Measurements from ENCODE around the gene PLEKHH2. TPM values are rescaled to one million over a fixed set of nuclear protein-coding genes. Genes with fewer than 3 reads are reported as not detected.

PLEKHH2 gene
- total and polyA plus RNA-seq, 2 of the 13 experiments (the other 11 are each of a cell fraction or from before 2014, with no cell fraction given), result 1.1 to 3.0 TPM

- TF ChIP-seq EP300 (IDR thresholded peaks at IDR 0.05; ENCODE audit: low read depth in 2 of 2, low read length in 2 of 2) (no peak), EP300 (CRISPR knock-in tag; IDR thresholded peaks at IDR 0.05; ENCODE audit: borderline replicate concordance) (peak; percentile 59; the same call in 1 of the 2 replicates), ZBTB38 (CRISPR knock-in tag; IDR thresholded peaks at IDR 0.05) (peak; percentile 35; the same call in 1 of the 2 replicates), ZNF34 (CRISPR knock-in tag; IDR thresholded peaks at IDR 0.05; ENCODE audit: borderline replicate concordance) (no peak), ZGPAT (CRISPR knock-in tag; IDR thresholded peaks at IDR 0.05) (peak; percentile 70; the same call in 1 of the 2 replicates), ZNF264 (CRISPR knock-in tag; IDR thresholded peaks at IDR 0.05) (peak; percentile 64; the same call in 1 of the 2 replicates), MAX (IDR thresholded peaks at IDR 0.05) (no peak; the same call in 1 of the 2 replicates), ZNF256 (CRISPR knock-in tag; conservative IDR thresholded peaks at IDR 0.05) (no peak), TARDBP (CRISPR knock-in tag; IDR thresholded peaks at IDR 0.05) (no peak; the same call in none of the 2 replicates), ZNF766 (CRISPR knock-in tag; IDR thresholded peaks at IDR 0.05; ENCODE audit: borderline replicate concordance) (no peak), HNF1B (CRISPR knock-in tag; IDR thresholded peaks at IDR 0.05) (peak; percentile 71; the same call in 1 of the 2 replicates), GPBP1L1 (CRISPR knock-in tag; IDR thresholded peaks at IDR 0.05) (no peak), NFE2 (CRISPR knock-in tag; IDR thresholded peaks at IDR 0.05) (no peak), ZNF740 (CRISPR knock-in tag; IDR thresholded peaks at IDR 0.05) (no peak), ZNF331 (CRISPR knock-in tag; IDR thresholded peaks at IDR 0.05) (0 out of 2 replicates have a peak, but pooled peaks have one; percentile 64), ZNF235 (CRISPR knock-in tag; IDR thresholded peaks at IDR 0.05; ENCODE audit: borderline replicate concordance) (no peak), BRD4 (CRISPR knock-in tag; IDR thresholded peaks at IDR 0.05) (no peak), KMT2B (CRISPR knock-in tag; IDR thresholded peaks at IDR 0.05) (peak; percentile 91), JDP2 (CRISPR knock-in tag; IDR thresholded peaks at IDR 0.05; ENCODE audit: borderline replicate concordance) (no peak), ZBTB34 (CRISPR knock-in tag; IDR thresholded peaks at IDR 0.05) (no peak), ZBTB44 (CRISPR knock-in tag; IDR thresholded peaks at IDR 0.05) (no peak), TOPORS (CRISPR knock-in tag; IDR thresholded peaks at IDR 0.05) (no peak)
These were observed 137.0 kb downstream of the PLEKHH2 start, which contains the start of gene DYNC2LI1 (continued) for GRCh38 chr2:43773876-43774613.
